Left hindlimb (tissue), 1 donor: Measurements from ENCODE around the gene ADGRF1.
"Not testable (repeated sequence)": the region's sequence is repeated elsewhere in the genome, so short reads cannot be mapped to it uniquely, and the experiment has no call there.

Experiments used
- DNase-seq: peaks from one replicate; pipeline ENCODE4 v3.0.0-alpha.2; 2018

Gene ADGRF1

GRCh38 chr6:47061309-47062300, 19.5 kb upstream of the ADGRF1 start:
- DNase-seq: no peak

GRCh38 chr6:47059216-47059885, 17.2 kb upstream of the ADGRF1 start:
- DNase-seq: no peak

DNA sequence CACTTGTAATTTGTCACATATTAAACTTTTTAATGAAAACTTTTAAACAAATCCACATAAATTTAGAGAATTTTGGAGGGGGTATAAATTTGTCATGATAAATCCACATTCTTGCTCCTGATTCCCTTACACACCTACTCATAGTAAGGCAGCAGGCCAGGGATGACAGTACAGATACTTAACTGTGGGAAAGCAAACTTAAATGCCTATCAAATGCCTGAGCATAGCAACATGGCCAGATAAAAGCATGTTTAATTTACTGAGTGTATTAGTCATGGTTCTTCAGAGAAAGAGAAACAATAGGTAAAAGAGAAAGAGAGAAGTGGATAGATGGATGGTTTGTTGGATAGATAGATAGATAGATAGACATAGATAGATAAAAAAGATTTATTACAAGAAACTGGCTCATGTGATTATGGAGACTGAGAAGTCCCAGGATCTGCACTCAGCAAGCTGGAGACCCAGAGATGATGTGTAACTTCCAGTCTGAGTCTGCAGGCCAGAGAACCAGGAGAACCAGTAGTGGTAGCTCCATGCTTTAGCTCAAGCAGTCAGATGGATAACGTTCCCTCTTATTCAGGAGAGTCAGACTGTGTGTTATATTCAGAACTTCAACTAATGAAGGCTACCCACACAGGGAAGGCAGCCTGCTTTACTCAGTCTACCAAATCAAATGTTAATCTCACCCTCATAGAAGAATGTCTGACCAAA, 15.9 kb upstream of the ADGRF1 start:
- DNase-seq: no peak

GRCh38 chr6:47056832-47057231, 14.7 kb upstream of the ADGRF1 start:
- DNase-seq: no peak

GRCh38 chr6:47054302-47054701, 12.2 kb upstream of the ADGRF1 start:
- DNase-seq: not testable (repeated sequence)

- no peak for DNase-seq
These were observed 6.5 kb upstream of the ADGRF1 start for GRCh38 chr6:47048638-47049037.

DNA sequence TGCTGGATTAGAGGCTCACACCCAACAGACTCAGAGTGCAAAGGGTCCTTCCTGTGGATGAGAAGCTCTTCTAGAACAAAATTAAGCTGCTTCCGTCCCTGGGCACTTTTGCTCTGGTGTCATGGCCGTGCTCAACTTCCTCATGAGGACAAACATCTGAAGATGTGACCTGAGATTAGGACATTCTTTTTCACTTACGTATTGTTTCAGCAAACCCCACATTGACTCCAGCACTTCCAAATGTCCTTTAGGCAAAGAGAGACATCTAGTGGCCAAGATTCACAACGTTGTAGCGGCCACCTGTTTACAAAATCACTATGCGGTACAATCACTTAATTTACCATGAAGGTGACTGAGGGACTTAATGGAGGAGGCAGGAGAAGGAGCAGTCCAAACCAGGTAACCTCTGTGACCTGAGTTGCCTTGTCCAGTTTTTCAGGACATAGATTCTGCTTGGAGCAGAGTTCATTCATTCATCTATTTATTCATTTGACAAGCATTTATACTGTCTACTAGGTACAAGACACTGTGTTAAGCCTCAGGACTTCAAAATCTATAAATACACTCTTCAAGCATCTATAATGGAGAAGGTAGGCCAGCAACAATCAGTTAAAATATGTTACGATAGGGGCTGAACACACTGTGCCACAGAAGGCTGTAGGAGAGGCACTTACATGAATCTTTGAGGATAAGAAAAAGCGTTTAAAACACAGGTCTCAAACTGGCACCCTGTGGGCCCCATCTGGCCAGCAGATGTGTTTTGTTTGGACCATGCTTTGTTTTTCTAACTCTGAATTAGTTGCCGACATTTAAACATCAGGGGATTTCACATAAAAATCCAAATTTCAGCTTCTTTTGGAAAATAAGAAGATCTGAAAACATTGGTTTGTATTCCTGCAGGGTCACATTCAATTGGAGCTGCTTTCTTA, 5.6 kb upstream of the ADGRF1 start:
- peak; percentile 44 for DNase-seq

- no peak for DNase-seq
These were observed 5.0 kb upstream of the ADGRF1 start for GRCh38 chr6:47047097-47047478.

- no peak for DNase-seq
These were observed 2.3 kb upstream of the ADGRF1 start for GRCh38 chr6:47044397-47044796.

GRCh38 chr6:47043286-47043685, 1.2 kb upstream of the ADGRF1 start:
- no peak for DNase-seq

- DNase-seq: no peak
These were observed 391 bp downstream of the ADGRF1 start for GRCh38 chr6:47041741-47042140.

DNA sequence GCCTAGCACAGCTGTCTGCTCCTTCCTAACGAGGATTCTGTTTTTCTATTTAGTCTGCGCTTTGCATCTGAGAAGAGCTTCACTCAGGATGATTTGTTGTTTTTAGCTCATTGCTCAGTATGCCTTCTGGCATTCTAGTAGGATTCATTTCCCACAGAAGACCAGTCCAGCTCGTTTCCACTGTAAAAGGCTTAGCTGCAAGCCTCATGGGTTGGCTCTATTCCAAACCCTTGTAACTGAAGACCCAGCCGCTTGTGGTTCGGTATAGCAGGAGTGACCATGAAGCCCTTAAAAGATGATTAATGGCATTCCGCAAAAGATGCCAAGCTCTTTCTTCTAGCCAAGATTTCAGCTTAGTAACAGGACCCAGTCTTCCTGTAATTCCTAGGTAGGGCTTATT, 7.2 kb downstream of the ADGRF1 start:
- DNase-seq: peak; percentile 85

GRCh38 chr6:47034421-47034820, 7.7 kb downstream of the ADGRF1 start:
- peak; percentile 51 for DNase-seq

- no peak for DNase-seq
These were observed 9.0 kb downstream of the ADGRF1 start for GRCh38 chr6:47032974-47033765.

- no peak for DNase-seq
These were observed 10.5 kb downstream of the ADGRF1 start for GRCh38 chr6:47031656-47032055.

DNA sequence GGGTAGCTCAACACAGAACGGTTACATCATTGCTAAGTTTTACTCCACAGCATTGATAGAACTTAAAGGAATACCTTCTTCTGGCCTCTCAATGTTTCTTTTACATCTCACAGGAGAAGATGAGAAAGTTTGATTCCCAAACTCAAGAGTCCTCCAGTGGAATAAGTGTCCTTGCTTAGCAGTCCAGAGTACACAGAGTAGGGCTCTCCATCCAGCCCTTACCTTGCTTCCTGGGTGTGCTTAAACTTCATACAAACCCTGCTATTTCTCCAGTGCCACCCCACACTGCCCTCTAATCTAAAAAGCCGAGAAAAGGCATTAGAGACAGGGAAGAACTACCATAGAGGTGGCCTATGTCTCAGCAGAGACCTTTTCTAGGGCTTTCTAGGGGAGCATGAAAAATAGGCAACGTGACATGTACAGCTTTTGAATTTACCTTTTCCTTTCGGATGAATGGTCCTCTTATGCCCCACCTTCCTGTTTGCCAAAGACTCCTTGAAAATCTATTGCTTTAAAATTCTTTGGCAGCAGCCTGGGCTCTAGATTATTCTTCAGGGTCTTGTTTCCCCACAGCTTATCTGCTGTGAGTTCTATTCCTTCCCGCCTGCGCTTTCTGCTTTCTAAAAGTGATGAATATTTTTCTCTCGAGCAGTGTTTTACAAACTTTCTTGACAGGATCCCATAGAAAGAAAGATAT, 12.1 kb downstream of the ADGRF1 start:
- no peak for DNase-seq

- DNase-seq: no peak
These were observed 13.2 kb downstream of the ADGRF1 start for GRCh38 chr6:47028835-47029360.

GRCh38 chr6:47027315-47027714, 14.8 kb downstream of the ADGRF1 start:
- DNase-seq: no peak

DNA sequence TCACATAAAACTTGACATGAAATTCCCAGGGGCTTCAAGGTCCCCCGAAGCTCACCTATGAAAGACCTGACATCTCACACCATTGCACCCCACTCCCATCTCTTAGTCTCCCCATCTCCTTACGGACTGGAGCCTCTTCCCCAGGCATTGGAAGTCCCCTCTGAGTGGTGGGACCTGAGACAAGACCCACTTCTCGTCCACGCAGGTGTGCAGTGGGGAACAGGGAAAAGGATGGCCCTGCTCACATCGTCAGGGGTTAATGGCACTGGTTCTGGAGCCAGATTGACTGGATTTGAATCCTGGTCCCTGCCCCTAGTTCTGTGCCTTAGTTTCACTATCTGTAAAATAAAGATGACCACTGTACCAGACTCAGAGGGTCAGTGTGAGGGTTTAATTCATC, 15.5 kb downstream of the ADGRF1 start:
- DNase-seq: no peak

DNA sequence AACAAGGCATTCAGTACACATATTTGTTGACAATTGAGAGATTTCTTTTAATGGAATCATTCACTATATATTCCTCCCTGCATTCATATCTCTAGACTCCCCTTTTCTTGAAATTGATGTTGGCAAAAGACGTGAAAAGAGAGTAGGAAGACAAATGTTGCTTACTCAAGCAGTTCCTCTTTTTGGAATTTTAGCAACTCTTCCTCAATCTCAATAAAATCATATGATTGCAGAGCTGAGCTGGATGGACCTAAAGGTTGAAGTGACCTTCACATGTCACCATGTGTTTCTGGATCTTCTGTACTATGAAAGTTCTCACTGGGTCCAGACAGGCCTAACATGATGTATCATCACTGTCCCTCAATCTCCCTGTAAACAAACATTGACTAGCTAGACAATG, 18.6 kb downstream of the ADGRF1 start:
- DNase-seq: no peak

DNA sequence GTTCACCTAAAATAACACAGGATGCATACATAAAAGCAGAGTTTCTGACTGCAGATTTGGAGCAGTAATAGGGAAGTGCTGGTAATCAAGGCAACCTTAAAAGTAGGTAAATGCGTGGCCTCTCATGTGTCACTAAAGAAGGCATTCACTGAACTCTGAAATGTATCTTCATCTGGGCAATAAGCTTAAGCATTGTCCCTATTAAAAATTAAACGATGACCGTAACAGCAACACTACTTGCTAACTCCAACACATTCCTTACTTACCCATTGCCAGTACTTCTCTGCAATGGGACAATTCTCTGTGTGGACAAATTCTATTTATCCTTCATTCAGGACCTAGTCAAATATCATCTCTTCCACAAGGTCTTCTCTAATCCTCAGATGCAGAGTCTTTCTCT, 19.9 kb downstream of the ADGRF1 start:
- DNase-seq: no peak
